Measurements from ENCODE around the gene HOXB5. TPM values are rescaled to one million over a fixed set of nuclear protein-coding genes. Genes with fewer than 3 reads are reported as not detected.

Gene HOXB5
- total RNA-seq, 1 donor from 2014 or later: not detected

- Histone ChIP-seq H3K27ac (no peak overlapping the region), H3K4me3 (no peak overlapping the region), H3K9me3 (ENCODE audit: low read depth) (no peaks in the 10 kb centered on the region), H3K9ac (no peak overlapping the region), H3K36me3 (no peaks in the 10 kb centered on the region), H3K4me2 (no peak overlapping the region), H4K20me1 (ENCODE audit: low read depth) (peaks cover 94% of the 10 kb centered on the region), H3K27me3 (peaks cover 100% of the 10 kb centered on the region), H3F3A (ENCODE audit: low read depth) (peaks cover 9% of the 10 kb centered on the region), H3K4me1 (no peaks in the 10 kb centered on the region), H3K79me2 (ENCODE audit: low read depth) (no peaks in the 10 kb centered on the region), H2AFZ (replicated peaks) (no peak overlapping the region)
- H3K4me1 Mint-ChIP-seq: peaks cover 11% of the 10 kb centered on the region
- no peak for DNase-seq (ENCODE audit: low spot score)
- TF ChIP-seq EZH2 (IDR thresholded peaks at IDR 0.05) (no peak), CTCF (IDR thresholded peaks at IDR 0.05) (no peak), EZH2phosphoT487 (IDR thresholded peaks at IDR 0.05) (no peak)
- no peak overlapping the region for H3K27ac Mint-ChIP-seq
- H3K4me3 Mint-ChIP-seq: no peak overlapping the region
- peaks cover 92% of the 10 kb centered on the region for H3K27me3 Mint-ChIP-seq (ENCODE audit: insufficient read depth, low read depth)
- peaks cover 6% of the 10 kb centered on the region for H3K9me3 Mint-ChIP-seq
- H3K36me3 Mint-ChIP-seq: no peaks in the 10 kb centered on the region
Measured at GRCh38 chr17:48609759-48610281, 16.2 kb upstream of the HOXB5 start.

DNA sequence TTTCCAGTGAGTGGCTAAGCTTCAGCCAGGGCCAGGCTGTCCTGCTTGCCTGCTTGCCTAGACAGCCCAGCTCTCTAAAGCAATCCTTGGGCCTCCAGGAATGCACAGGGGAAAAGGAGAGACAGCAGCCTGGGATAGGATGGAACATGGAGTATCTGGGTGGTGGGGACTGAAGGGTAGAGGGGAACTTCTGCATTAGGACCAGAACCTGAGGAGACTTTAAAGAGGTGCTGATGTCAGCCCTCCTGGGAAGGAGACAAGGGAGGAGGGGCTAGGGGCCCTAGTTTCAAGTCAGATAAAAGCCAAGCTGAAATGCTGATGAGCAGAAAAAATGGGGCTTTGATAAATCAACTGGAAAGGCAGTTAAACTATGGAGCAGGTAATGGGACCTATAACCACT lies 15.5 kb upstream of the HOXB5 start:
- H2AFZ ChIP-seq (replicated peaks): no peak overlapping the region
- H3K9me3 Mint-ChIP-seq: peaks cover 10% of the 10 kb centered on the region
- no peaks in the 10 kb centered on the region for H3K36me3 ChIP-seq
- H3K9me3 ChIP-seq (ENCODE audit: low read depth): no peaks in the 10 kb centered on the region
- H3K4me1 ChIP-seq: no peaks in the 10 kb centered on the region
- H3F3A ChIP-seq (ENCODE audit: low read depth): peaks cover 9% of the 10 kb centered on the region
- no peak overlapping the region for H3K9ac ChIP-seq
- H4K20me1 ChIP-seq (ENCODE audit: low read depth): peaks cover 94% of the 10 kb centered on the region
- no peak overlapping the region for H3K4me2 ChIP-seq
- H3K27me3 ChIP-seq: peaks cover 100% of the 10 kb centered on the region
- no peak overlapping the region for H3K27ac ChIP-seq
- no peak for TF ChIP-seq EZH2 (IDR thresholded peaks at IDR 0.05)
- no peak for TF ChIP-seq CTCF (IDR thresholded peaks at IDR 0.05)
- TF ChIP-seq EZH2phosphoT487 (IDR thresholded peaks at IDR 0.05): no peak
- H3K79me2 ChIP-seq (ENCODE audit: low read depth): no peaks in the 10 kb centered on the region
- H3K27me3 Mint-ChIP-seq (ENCODE audit: insufficient read depth, low read depth): peaks cover 92% of the 10 kb centered on the region
- H3K4me1 Mint-ChIP-seq: peaks cover 11% of the 10 kb centered on the region
- H3K4me3 Mint-ChIP-seq: peak overlapping the region; percentile 41
- DNase-seq (ENCODE audit: low spot score): no peak
- H3K27ac Mint-ChIP-seq: no peak overlapping the region
- no peak overlapping the region for H3K4me3 ChIP-seq
- H3K36me3 Mint-ChIP-seq: no peaks in the 10 kb centered on the region

DNA sequence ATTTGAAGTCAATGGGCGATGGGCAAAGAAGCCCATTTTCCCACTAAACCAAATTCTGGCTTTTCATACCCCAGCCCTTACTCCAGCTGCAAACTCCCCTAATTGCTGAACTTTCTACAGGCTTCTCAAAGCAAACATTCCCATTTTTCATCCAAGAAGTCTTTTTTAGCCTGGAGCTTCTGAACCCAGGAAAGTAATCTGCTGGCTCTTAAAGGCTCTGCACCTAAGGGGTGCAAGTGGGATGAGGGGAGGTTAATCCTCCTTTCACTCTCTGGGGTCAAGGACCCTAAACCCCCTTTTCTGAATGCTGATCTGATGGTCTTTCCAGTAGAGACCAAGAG lies 14.9 kb upstream of the HOXB5 start:
- Mint-ChIP-seq H3K9me3 (peaks cover 12% of the 10 kb centered on the region), H3K36me3 (no peaks in the 10 kb centered on the region), H3K4me3 (no peak overlapping the region), H3K4me1 (peaks cover 11% of the 10 kb centered on the region), H3K27ac (no peak overlapping the region), H3K27me3 (ENCODE audit: insufficient read depth, low read depth) (peaks cover 91% of the 10 kb centered on the region)
- peaks cover 94% of the 10 kb centered on the region for H4K20me1 ChIP-seq (ENCODE audit: low read depth)
- TF ChIP-seq CTCF (IDR thresholded peaks at IDR 0.05): no peak
- H3K4me3 ChIP-seq: no peak overlapping the region
- H3K27ac ChIP-seq: no peak overlapping the region
- H3K9me3 ChIP-seq (ENCODE audit: low read depth): no peaks in the 10 kb centered on the region
- no peak overlapping the region for H3K4me2 ChIP-seq
- no peaks in the 10 kb centered on the region for H3K4me1 ChIP-seq
- H3K9ac ChIP-seq: no peak overlapping the region
- H3F3A ChIP-seq (ENCODE audit: low read depth): peaks cover 9% of the 10 kb centered on the region
- DNase-seq (ENCODE audit: low spot score): no peak
- no peaks in the 10 kb centered on the region for H3K36me3 ChIP-seq
- no peak overlapping the region for H2AFZ ChIP-seq (replicated peaks)
- H3K27me3 ChIP-seq: peaks cover 100% of the 10 kb centered on the region
- no peaks in the 10 kb centered on the region for H3K79me2 ChIP-seq (ENCODE audit: low read depth)
